Measurements from ENCODE around the gene SLC4A5.
A peak's percentile ranks its signal among the peaks of the same experiment; 100 is the strongest.

The SLC4A5 gene

GRCh38 chr2:74314107-74314506 is 29.1 kb downstream of the SLC4A5 start:
- DNase-seq (ENCODE audit: low read depth in 3 of 3): no peak

GRCh38 chr2:74313497-74313896 is 29.7 kb downstream of the SLC4A5 start:
- DNase-seq (ENCODE audit: low read depth in 3 of 3): no peak

GRCh38 chr2:74312913-74313312 is 30.3 kb downstream of the SLC4A5 start:
- DNase-seq (ENCODE audit: low read depth in 3 of 3): no peak

- DNase-seq (ENCODE audit: low read depth in 3 of 3): no peak
Measured at GRCh38 chr2:74307720-74308119, 35.5 kb downstream of the SLC4A5 start.

GRCh38 chr2:74304332-74305148 is 38.7 kb downstream of the SLC4A5 start:
- no peak for DNase-seq (ENCODE audit: low read depth in 3 of 3)

- no peak for DNase-seq (ENCODE audit: low read depth in 3 of 3)
Measured at GRCh38 chr2:74302865-74303264, 40.4 kb downstream of the SLC4A5 start.

GRCh38 chr2:74301262-74301661 is 42.0 kb downstream of the SLC4A5 start:
- DNase-seq (ENCODE audit: low read depth in 3 of 3): no peak

- no peak for DNase-seq (ENCODE audit: low read depth in 3 of 3)
Measured at GRCh38 chr2:74300506-74300905, 42.7 kb downstream of the SLC4A5 start.

GRCh38 chr2:74297950-74298349 is 45.3 kb downstream of the SLC4A5 start:
- no peak for DNase-seq (ENCODE audit: low read depth in 3 of 3)

GRCh38 chr2:74297391-74297790 is 45.8 kb downstream of the SLC4A5 start:
- DNase-seq (ENCODE audit: low read depth in 3 of 3): no peak

GRCh38 chr2:74293191-74293991 is 49.8 kb downstream of the SLC4A5 start:
- DNase-seq (ENCODE audit: low read depth in 3 of 3): no peak

- no peak for DNase-seq (ENCODE audit: low read depth in 3 of 3)
Measured at GRCh38 chr2:74292751-74293150, 50.5 kb downstream of the SLC4A5 start.

- no peak for DNase-seq (ENCODE audit: low read depth in 3 of 3)
Measured at GRCh38 chr2:74291886-74292621, 51.2 kb downstream of the SLC4A5 start.

GRCh38 chr2:74291218-74291544 is 52.0 kb downstream of the SLC4A5 start:
- no peak for DNase-seq (ENCODE audit: low read depth in 3 of 3)

- DNase-seq (ENCODE audit: low read depth in 3 of 3): peak in 1 of 3 experiments; percentile 3
Measured at GRCh38 chr2:74290466-74291217, 52.6 kb downstream of the SLC4A5 start.

- DNase-seq (ENCODE audit: low read depth in 3 of 3): no peak
Measured at GRCh38 chr2:74290066-74290465, 53.1 kb downstream of the SLC4A5 start.

GRCh38 chr2:74286725-74287124 is 56.5 kb downstream of the SLC4A5 start:
- DNase-seq (ENCODE audit: low read depth in 3 of 3): no peak

GRCh38 chr2:74281141-74281975 is 61.9 kb downstream of the SLC4A5 start:
- no peak for DNase-seq (ENCODE audit: low read depth in 3 of 3)

- no peak for DNase-seq (ENCODE audit: low read depth in 3 of 3)
Measured at GRCh38 chr2:74278694-74279093, 64.5 kb downstream of the SLC4A5 start.

- no peak for DNase-seq (ENCODE audit: low read depth in 3 of 3)
Measured at GRCh38 chr2:74278176-74278575, 65.0 kb downstream of the SLC4A5 start.

GRCh38 chr2:74275228-74275627 is 68.0 kb downstream of the SLC4A5 start:
- no peak for DNase-seq (ENCODE audit: low read depth in 3 of 3)
